ENCODE measurements around the gene CLDN7.

The CLDN7 gene

GRCh38 chr17:7262192-7262934 lies at the start of gene CLDN7:
Gene CLDN7, minus strand, starts transcription at chr17:7262478. Its CDS starts 435 bp downstream, at chr17:7262043.
- no peak for DNase-seq (ENCODE audit: low read depth)

- DNase-seq (ENCODE audit: low read depth): no peak
Measured at GRCh38 chr17:7311110-7311705, 48.9 kb upstream of the CLDN7 start.

- no peak for DNase-seq (ENCODE audit: low read depth)
Measured at GRCh38 chr17:7309628-7310027, 47.4 kb upstream of the CLDN7 start.

- peak; percentile 81 for DNase-seq (ENCODE audit: low read depth)
Measured at GRCh38 chr17:7308625-7309433, 46.6 kb upstream of the CLDN7 start.

- DNase-seq (ENCODE audit: low read depth): no peak
Measured at GRCh38 chr17:7307686-7308624, 45.7 kb upstream of the CLDN7 start.

GRCh38 chr17:7306911-7307685 lies 44.8 kb upstream of the CLDN7 start, which contains the start of gene EIF5A:
Gene EIF5A, plus strand, starts transcription at chr17:7307628. Its CDS starts 2,008 bp downstream, at chr17:7309636.
- DNase-seq (ENCODE audit: low read depth): peak; percentile 100

GRCh38 chr17:7304179-7304578 lies 41.9 kb upstream of the CLDN7 start:
- DNase-seq (ENCODE audit: low read depth): no peak

GRCh38 chr17:7296189-7296861 lies 34.0 kb upstream of the CLDN7 start:
- DNase-seq (ENCODE audit: low read depth): peak; percentile 56

- no peak for DNase-seq (ENCODE audit: low read depth)
Measured at GRCh38 chr17:7295230-7296180, 33.2 kb upstream of the CLDN7 start.

- DNase-seq (ENCODE audit: low read depth): peak; percentile 47
Measured at GRCh38 chr17:7294614-7295153, 32.4 kb upstream of the CLDN7 start, which contains the start of gene YBX2. Gene YBX2, minus strand, starts transcription at chr17:7294639. Its CDS starts 139 bp downstream, at chr17:7294500.

- DNase-seq (ENCODE audit: low read depth): no peak
Measured at GRCh38 chr17:7293816-7294613, 31.7 kb upstream of the CLDN7 start.

- no peak for DNase-seq (ENCODE audit: low read depth)
Measured at GRCh38 chr17:7293159-7293558, 30.9 kb upstream of the CLDN7 start.

- no peak for DNase-seq (ENCODE audit: low read depth)
Measured at GRCh38 chr17:7292729-7293128, 30.5 kb upstream of the CLDN7 start.

- no peak for DNase-seq (ENCODE audit: low read depth)
Measured at GRCh38 chr17:7292194-7292593, 29.9 kb upstream of the CLDN7 start.

- DNase-seq (ENCODE audit: low read depth): no peak
Measured at GRCh38 chr17:7290685-7291084, 28.4 kb upstream of the CLDN7 start.

GRCh38 chr17:7290166-7290565 lies 27.9 kb upstream of the CLDN7 start:
- DNase-seq (ENCODE audit: low read depth): no peak

- DNase-seq (ENCODE audit: low read depth): no peak
Measured at GRCh38 chr17:7289256-7290032, 27.2 kb upstream of the CLDN7 start.
